Measurements from ENCODE around the gene RABGAP1L. TPM values are rescaled to one million over a fixed set of nuclear protein-coding genes. Genes with fewer than 3 reads are reported as not detected.

Gene RABGAP1L
- total and polyA plus RNA-seq, 2 experiments from 2014 or later = 9.2 to 21.4 TPM

GRCh38 chr1:175034775-175035174 lies 875.5 kb downstream of the RABGAP1L start:
- no peak overlapping the region for H3K27ac ChIP-seq
- no peaks in the 10 kb centered on the region for H3K4me1 ChIP-seq (ENCODE audit: low read depth)
- H3K36me3 ChIP-seq = no peaks in the 10 kb centered on the region
- no peaks in the 10 kb centered on the region for H3K27me3 ChIP-seq
- no peak overlapping the region for H3K4me3 ChIP-seq
- DNase-seq (ENCODE audit: low read depth in 1 of 2, low spot score in 1 of 2) = no peak
- TF ChIP-seq CTCF (IDR thresholded peaks at IDR 0.05; ENCODE audit: low read depth, low read length) = no peak
- H3K9me3 ChIP-seq (ENCODE audit: low read depth) = no peaks in the 10 kb centered on the region

- Histone ChIP-seq H3K27me3 (no peaks in the 10 kb centered on the region), H3K36me3 (no peaks in the 10 kb centered on the region), H3K9me3 (ENCODE audit: low read depth) (no peaks in the 10 kb centered on the region), H3K4me3 (no peak overlapping the region), H3K27ac (no peak overlapping the region), H3K4me1 (ENCODE audit: low read depth) (no peaks in the 10 kb centered on the region)
- no peak for TF ChIP-seq CTCF (IDR thresholded peaks at IDR 0.05; ENCODE audit: low read depth, low read length)
- DNase-seq (ENCODE audit: low read depth in 1 of 2, low spot score in 1 of 2) = no peak
Measured at GRCh38 chr1:175035865-175036264, 876.5 kb downstream of the RABGAP1L start.

GRCh38 chr1:175036476-175036875 lies 877.2 kb downstream of the RABGAP1L start:
- no peak for TF ChIP-seq CTCF (IDR thresholded peaks at IDR 0.05; ENCODE audit: low read depth, low read length)
- Histone ChIP-seq H3K9me3 (ENCODE audit: low read depth) (no peaks in the 10 kb centered on the region), H3K27me3 (no peaks in the 10 kb centered on the region), H3K36me3 (no peaks in the 10 kb centered on the region), H3K27ac (no peak overlapping the region), H3K4me3 (no peak overlapping the region), H3K4me1 (ENCODE audit: low read depth) (no peaks in the 10 kb centered on the region)
- no peak for DNase-seq (ENCODE audit: low read depth in 1 of 2, low spot score in 1 of 2)

- Histone ChIP-seq H3K27ac (no peak overlapping the region), H3K36me3 (no peaks in the 10 kb centered on the region), H3K4me1 (ENCODE audit: low read depth) (no peaks in the 10 kb centered on the region), H3K27me3 (no peaks in the 10 kb centered on the region), H3K9me3 (ENCODE audit: low read depth) (no peaks in the 10 kb centered on the region), H3K4me3 (no peak overlapping the region)
- no peak for DNase-seq (ENCODE audit: low read depth in 1 of 2, low spot score in 1 of 2)
- TF ChIP-seq CTCF (IDR thresholded peaks at IDR 0.05; ENCODE audit: low read depth, low read length) = no peak
Measured at GRCh38 chr1:175037416-175037815, 878.1 kb downstream of the RABGAP1L start.

GRCh38 chr1:175040324-175040879 lies 881.1 kb downstream of the RABGAP1L start:
- Histone ChIP-seq H3K4me1 (ENCODE audit: low read depth) (no peaks in the 10 kb centered on the region), H3K9me3 (ENCODE audit: low read depth) (no peaks in the 10 kb centered on the region), H3K27me3 (no peaks in the 10 kb centered on the region), H3K27ac (no peak overlapping the region), H3K4me3 (no peak overlapping the region), H3K36me3 (no peaks in the 10 kb centered on the region)
- no peak for TF ChIP-seq CTCF (IDR thresholded peaks at IDR 0.05; ENCODE audit: low read depth, low read length)
- DNase-seq (ENCODE audit: low read depth in 1 of 2, low spot score in 1 of 2) = no peak

GRCh38 chr1:175042650-175043049 lies 883.3 kb downstream of the RABGAP1L start:
- no peak for DNase-seq (ENCODE audit: low read depth in 1 of 2, low spot score in 1 of 2)
- no peaks in the 10 kb centered on the region for H3K27me3 ChIP-seq

More at GRCh38 chr1:175042650-175043049, 883.3 kb downstream of the RABGAP1L start:
- no peak overlapping the region for H3K27ac ChIP-seq
- H3K4me3 ChIP-seq = no peak overlapping the region
- no peak for TF ChIP-seq CTCF (IDR thresholded peaks at IDR 0.05; ENCODE audit: low read depth, low read length)
- H3K4me1 ChIP-seq (ENCODE audit: low read depth) = no peaks in the 10 kb centered on the region
- H3K36me3 ChIP-seq = no peaks in the 10 kb centered on the region
- H3K9me3 ChIP-seq (ENCODE audit: low read depth) = no peaks in the 10 kb centered on the region

Measured in cardiac muscle cell (in vitro differentiated cells and primary cell).